ENCODE data around the gene ATP5F1E.
"Not testable (repeated sequence)": the region's sequence is repeated elsewhere in the genome, so short reads cannot be mapped to it uniquely, and the experiment has no call there.

Gene ATP5F1E

DNA sequence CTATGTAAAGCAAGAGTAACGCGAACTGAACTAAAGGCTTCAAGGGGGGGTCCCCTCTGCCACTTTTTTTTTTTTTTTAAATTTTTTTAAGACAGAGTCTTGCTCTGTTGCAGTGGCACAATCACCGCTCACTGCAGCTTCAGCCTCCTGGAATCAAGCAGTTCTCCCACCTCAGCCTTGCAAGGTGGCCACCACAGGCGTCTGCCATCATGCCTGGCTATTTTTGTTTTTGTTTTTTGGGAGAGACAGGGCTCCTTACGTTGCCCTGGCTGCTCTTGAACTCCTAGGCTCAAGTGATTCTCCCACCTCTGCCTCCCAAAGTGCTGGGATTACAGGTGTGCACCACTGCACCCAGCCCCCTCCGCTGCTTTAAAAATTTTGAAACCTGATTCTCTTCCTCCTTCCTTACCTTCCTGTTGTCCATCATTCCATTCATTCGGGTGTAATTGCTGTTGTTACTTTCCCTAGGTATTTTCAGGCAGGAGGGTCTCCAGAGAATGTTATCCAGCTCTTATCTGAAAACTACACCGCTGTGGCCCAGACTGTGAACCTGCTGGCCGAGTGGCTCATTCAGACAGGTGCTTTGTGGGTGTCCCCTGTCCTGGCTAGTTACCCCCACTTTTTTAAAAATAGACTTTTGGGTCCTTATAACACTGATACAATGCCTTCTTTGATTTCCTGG lies 45.7 kb downstream of the ATP5F1E start:
- DNase-seq (ENCODE audit: low spot score) = no peak
- TF ChIP-seq, protein P1, sequence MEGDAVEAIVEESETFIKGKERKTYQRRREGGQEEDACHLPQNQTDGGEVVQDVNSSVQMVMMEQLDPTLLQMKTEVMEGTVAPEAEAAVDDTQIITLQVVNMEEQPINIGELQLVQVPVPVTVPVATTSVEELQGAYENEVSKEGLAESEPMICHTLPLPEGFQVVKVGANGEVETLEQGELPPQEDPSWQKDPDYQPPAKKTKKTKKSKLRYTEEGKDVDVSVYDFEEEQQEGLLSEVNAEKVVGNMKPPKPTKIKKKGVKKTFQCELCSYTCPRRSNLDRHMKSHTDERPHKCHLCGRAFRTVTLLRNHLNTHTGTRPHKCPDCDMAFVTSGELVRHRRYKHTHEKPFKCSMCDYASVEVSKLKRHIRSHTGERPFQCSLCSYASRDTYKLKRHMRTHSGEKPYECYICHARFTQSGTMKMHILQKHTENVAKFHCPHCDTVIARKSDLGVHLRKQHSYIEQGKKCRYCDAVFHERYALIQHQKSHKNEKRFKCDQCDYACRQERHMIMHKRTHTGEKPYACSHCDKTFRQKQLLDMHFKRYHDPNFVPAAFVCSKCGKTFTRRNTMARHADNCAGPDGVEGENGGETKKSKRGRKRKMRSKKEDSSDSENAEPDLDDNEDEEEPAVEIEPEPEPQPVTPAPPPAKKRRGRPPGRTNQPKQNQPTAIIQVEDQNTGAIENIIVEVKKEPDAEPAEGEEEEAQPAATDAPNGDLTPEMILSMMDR (IDR thresholded peaks at IDR 0.05; ENCODE audit: extremely low read depth, missing control alignments) = no peak

DNA sequence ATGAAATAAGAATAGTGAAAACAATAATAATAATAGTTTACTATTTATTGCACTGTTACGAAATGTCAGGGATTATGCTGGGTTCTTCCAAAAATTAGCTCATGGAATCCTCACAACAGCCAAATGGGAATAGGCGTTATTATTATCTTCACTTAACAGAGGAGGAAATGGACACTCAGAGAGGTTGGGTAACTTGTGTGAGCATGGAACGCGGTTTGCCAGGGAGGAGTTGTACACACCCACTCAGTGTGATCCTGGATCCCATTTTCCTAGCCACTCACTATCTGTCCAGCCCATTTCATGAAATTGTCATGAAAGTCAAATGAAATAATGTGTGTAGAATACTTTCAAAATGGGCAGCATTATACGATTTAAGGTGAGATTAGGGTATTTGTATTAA lies 46.5 kb downstream of the ATP5F1E start:
- TF ChIP-seq, protein P1 (IDR thresholded peaks at IDR 0.05; ENCODE audit: extremely low read depth, missing control alignments) = no peak
- no peak for DNase-seq (ENCODE audit: low spot score)

DNA sequence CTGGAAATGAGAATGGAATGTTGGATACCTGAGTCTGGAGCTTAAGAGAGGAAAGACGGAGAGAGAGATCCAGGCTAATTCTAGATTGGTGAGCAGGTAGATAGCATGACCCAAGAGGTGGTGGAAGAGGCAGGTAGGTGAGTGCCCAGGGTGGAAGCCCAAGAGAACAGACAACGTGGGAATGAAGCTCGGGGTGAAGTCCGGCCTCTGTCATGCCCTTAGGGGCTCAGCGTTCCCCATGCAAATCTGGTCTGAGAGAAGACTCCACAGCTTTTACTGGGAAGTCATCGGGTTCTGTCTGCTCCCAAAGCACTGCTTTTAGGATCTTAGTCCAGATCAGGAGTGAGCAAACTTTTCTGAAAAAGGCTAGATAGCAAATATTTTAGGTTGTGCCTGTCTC lies 47.4 kb downstream of the ATP5F1E start:
- TF ChIP-seq, protein P1 (IDR thresholded peaks at IDR 0.05; ENCODE audit: extremely low read depth, missing control alignments) = no peak
- no peak for DNase-seq (ENCODE audit: low spot score)

DNA sequence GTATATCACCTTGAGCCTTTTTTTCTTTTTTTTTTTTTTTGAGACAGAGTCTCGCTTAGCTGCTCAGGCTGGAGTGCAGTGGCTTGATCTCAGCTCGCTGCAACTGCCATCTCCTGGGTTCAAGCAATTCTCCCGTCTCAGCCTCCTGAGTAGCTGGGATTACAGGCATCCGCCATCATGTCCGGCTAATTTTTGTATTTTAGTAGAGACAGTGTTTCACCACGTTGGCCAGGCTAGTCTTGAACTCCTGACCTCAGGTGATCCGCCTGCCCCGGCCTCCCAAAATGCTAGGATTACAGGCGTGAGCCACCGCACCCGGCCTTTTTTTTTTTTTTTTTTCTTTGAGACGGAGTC lies 49.0 kb downstream of the ATP5F1E start:
- DNase-seq (ENCODE audit: low spot score) = not testable (repeated sequence)

DNA sequence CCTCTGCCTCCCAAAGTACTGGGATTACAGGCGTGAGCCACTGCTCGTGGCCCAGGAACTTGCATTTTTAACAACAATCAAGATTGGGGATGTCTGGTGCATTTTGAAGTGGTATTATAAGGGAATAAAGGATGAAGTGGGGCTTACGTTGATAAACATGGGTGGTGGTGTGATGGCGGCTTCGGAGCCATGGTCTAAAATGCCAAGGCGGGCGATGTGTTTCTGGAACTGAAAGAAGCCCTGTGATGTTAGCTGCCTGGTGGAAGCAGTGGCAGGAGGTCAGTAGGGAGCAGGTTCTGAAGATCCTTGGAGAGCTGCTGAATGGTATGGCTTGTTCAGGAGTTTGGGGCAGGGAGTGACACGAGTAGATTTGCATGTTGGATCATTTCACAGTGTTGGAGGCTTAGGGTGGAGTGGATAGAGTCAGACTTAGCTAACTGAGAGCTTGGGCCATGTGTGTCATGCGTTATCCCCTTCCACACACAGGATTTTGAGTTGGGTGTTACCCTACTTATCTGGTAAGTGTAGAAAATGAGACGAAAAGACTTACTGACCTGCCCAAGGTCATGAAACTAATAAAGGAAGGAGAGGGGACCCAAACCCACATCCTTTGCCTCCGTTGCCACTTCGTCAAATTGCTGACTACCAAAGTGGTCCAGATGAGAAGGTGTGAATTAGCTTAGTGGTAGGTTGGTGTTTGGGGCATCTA lies 49.6 kb downstream of the ATP5F1E start:
- TF ChIP-seq, protein P1 (IDR thresholded peaks at IDR 0.05; ENCODE audit: extremely low read depth, missing control alignments) = no peak
- DNase-seq (ENCODE audit: low spot score) = no peak

DNA sequence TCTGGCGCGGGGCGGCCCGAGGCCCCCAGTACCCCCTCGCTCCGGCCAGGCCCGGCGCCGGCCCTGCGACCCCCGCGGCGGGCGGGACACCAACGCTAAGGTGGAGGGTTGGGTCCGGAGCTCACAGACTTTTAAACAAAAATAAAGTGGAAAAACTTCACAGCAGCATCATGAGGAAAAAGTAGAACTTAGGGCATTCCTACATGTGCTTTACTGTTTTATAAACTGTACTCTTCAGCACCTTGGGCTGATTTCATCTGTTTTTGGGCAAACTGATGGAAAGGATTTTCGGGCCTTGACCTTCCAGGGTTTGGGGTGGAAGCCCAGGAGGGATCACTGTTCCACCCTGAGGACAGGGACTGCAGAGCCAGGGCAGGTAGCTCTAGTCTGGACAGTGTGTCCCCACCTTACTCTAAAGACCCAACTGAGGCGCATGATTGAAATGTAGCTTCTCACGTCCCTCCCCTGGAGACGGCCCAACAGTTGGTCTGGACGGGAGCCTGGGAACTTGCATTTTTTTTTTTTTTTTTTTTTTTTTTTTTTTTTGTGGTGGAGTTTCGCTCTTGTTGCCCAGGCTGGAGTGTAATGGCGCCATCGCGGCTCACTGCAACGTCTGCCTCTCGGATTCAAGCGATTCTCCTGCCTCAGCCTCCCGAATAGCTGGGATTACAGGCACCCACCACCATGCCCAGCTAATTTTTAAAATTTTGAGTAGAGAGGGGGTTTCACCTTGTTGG lies 50.3 kb downstream of the ATP5F1E start:
- DNase-seq (ENCODE audit: low spot score) = peak; percentile 44
- TF ChIP-seq, protein P1 (IDR thresholded peaks at IDR 0.05; ENCODE audit: extremely low read depth, missing control alignments) = no peak

DNA sequence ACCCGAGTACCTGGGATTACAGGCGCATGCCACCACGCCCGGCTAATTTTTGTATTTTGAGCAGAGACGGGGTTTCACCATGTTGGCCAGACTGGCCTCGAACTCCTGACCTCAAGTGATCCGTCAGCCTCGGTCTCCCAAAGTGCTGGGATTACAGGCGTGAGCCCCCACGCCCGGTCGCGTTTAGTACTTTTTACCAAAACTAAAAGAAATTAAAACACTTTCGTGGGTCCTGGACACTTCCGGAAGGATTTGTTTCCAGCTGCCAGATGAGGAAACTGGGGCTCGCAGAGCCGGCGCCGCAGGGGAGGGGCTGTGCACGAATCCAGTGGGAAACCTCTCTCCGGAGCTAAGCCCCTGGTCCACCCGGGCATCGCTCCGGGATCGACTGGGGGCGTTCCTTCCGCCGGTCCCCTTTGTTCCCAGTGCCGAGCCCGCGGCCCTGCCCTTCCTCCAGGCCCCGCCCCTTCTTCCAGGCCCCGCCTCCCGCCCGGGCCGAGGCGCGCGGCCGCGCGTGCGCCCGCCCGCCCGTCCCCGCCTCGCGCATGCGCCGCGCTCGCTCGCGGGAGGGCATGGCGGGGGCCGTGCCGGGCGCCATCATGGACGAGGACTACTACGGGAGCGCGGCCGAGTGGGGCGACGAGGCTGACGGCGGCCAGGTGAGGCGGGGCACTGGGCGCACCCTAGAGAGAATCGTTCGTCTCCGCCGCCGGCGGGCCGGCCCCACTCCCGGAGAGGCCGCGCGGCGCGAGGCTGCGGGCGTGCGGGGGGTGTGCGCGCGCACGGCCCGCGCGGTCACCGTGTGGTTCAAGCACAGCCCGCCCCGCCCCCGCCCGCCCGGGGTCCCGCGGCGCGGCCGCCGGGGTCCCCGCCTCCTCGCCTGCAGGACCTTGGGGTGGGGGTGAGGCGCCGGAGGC lies 51.2 kb downstream of the ATP5F1E start, which contains the start of gene NELFCD:
Gene NELFCD, plus strand, starts transcription at position 546 of the 917 bp plus-strand sequence. Its CDS starts 54 bp downstream, at position 600.
- peak; percentile 99 for DNase-seq (ENCODE audit: low spot score)
- TF ChIP-seq, protein P1 (IDR thresholded peaks at IDR 0.05; ENCODE audit: extremely low read depth, missing control alignments) = no peak

Data from GM20000 (cell line).